ENCODE results near the gene ATP9A.

ATP9A gene

GRCh38 chr20:51554538-51555165 lies 213.5 kb downstream of the ATP9A start:
- no peak overlapping the region for H3K9ac ChIP-seq (ENCODE audit: insufficient read length)
- no peak for TF ChIP-seq FOXP2 (optimal IDR thresholded peaks at IDR 0.05; ENCODE audit: control extremely low read depth, extremely low read length, insufficient read depth)
- no peak for TF ChIP-seq POLR2AphosphoS5 (IDR thresholded peaks at IDR 0.05; ENCODE audit: borderline replicate concordance, low read depth, low read length)
- TF ChIP-seq EZH2 (IDR thresholded peaks at IDR 0.05): no peak
- H3K36me3 ChIP-seq (ENCODE audit: insufficient read depth, low read length): no peaks in the 10 kb centered on the region
- no peak overlapping the region for H3K4me3 ChIP-seq
- no peak overlapping the region for H3K27ac ChIP-seq
- DNase-seq (ENCODE audit: low read depth, low spot score): no peak
- no peaks in the 10 kb centered on the region for H3K9me3 ChIP-seq (ENCODE audit: low read depth, low read length)

- Histone ChIP-seq H3K9ac (ENCODE audit: insufficient read length) (no peak overlapping the region), H3K36me3 (ENCODE audit: insufficient read depth, low read length) (no peaks in the 10 kb centered on the region), H3K9me3 (ENCODE audit: low read depth, low read length) (no peaks in the 10 kb centered on the region), H3K27ac (no peak overlapping the region), H3K4me3 (no peak overlapping the region)
- TF ChIP-seq EZH2 (IDR thresholded peaks at IDR 0.05): no peak
- TF ChIP-seq POLR2AphosphoS5 (IDR thresholded peaks at IDR 0.05; ENCODE audit: borderline replicate concordance, low read depth, low read length): no peak
- TF ChIP-seq FOXP2 (optimal IDR thresholded peaks at IDR 0.05; ENCODE audit: control extremely low read depth, extremely low read length, insufficient read depth): no peak
- no peak for DNase-seq (ENCODE audit: low read depth, low spot score)
Observed at GRCh38 chr20:51553897-51554486, 214.2 kb downstream of the ATP9A start.

GRCh38 chr20:51551186-51551585 lies 217.0 kb downstream of the ATP9A start:
- no peaks in the 10 kb centered on the region for H3K36me3 ChIP-seq (ENCODE audit: insufficient read depth, low read length)
- H3K9ac ChIP-seq (ENCODE audit: insufficient read length): no peak overlapping the region
- no peak overlapping the region for H3K4me3 ChIP-seq
- no peaks in the 10 kb centered on the region for H3K9me3 ChIP-seq (ENCODE audit: low read depth, low read length)
- TF ChIP-seq POLR2AphosphoS5 (IDR thresholded peaks at IDR 0.05; ENCODE audit: borderline replicate concordance, low read depth, low read length) (no peak), EZH2 (IDR thresholded peaks at IDR 0.05) (no peak), FOXP2 (optimal IDR thresholded peaks at IDR 0.05; ENCODE audit: control extremely low read depth, extremely low read length, insufficient read depth) (no peak)
- H3K27ac ChIP-seq: no peak overlapping the region
- no peak for DNase-seq (ENCODE audit: low read depth, low spot score)

GRCh38 chr20:51549474-51549873 lies 218.7 kb downstream of the ATP9A start:
- Histone ChIP-seq H3K27ac (no peak overlapping the region), H3K9ac (ENCODE audit: insufficient read length) (no peak overlapping the region), H3K9me3 (ENCODE audit: low read depth, low read length) (no peaks in the 10 kb centered on the region), H3K36me3 (ENCODE audit: insufficient read depth, low read length) (no peaks in the 10 kb centered on the region), H3K4me3 (no peak overlapping the region)
- no peak for DNase-seq (ENCODE audit: low read depth, low spot score)
- no peak for TF ChIP-seq POLR2AphosphoS5 (IDR thresholded peaks at IDR 0.05; ENCODE audit: borderline replicate concordance, low read depth, low read length)
- TF ChIP-seq EZH2 (IDR thresholded peaks at IDR 0.05): no peak
- TF ChIP-seq FOXP2 (optimal IDR thresholded peaks at IDR 0.05; ENCODE audit: control extremely low read depth, extremely low read length, insufficient read depth): no peak

GRCh38 chr20:51547951-51548350 lies 220.2 kb downstream of the ATP9A start:
- Histone ChIP-seq H3K9ac (ENCODE audit: insufficient read length) (no peak overlapping the region), H3K27ac (no peak overlapping the region), H3K4me3 (no peak overlapping the region), H3K9me3 (ENCODE audit: low read depth, low read length) (no peaks in the 10 kb centered on the region), H3K36me3 (ENCODE audit: insufficient read depth, low read length) (no peaks in the 10 kb centered on the region)
- TF ChIP-seq EZH2 (IDR thresholded peaks at IDR 0.05) (no peak), POLR2AphosphoS5 (IDR thresholded peaks at IDR 0.05; ENCODE audit: borderline replicate concordance, low read depth, low read length) (no peak), FOXP2 (optimal IDR thresholded peaks at IDR 0.05; ENCODE audit: control extremely low read depth, extremely low read length, insufficient read depth) (no peak)
- no peak for DNase-seq (ENCODE audit: low read depth, low spot score)

Measured in SK-N-MC (cell line).